ENCODE data around the gene IRF2.

Gene IRF2

GRCh38 chr4:184433258-184433892 is 41.0 kb downstream of the IRF2 start:
- DNase-seq (ENCODE audit: extremely low read depth in 1 of 2, low read depth in 1 of 2), result no peak

GRCh38 chr4:184432127-184432922 is 42.0 kb downstream of the IRF2 start:
- no peak for DNase-seq (ENCODE audit: extremely low read depth in 1 of 2, low read depth in 1 of 2)

- no peak for DNase-seq (ENCODE audit: extremely low read depth in 1 of 2, low read depth in 1 of 2)
Measured at GRCh38 chr4:184430163-184430562, 44.2 kb downstream of the IRF2 start.

GRCh38 chr4:184428787-184429186 is 45.6 kb downstream of the IRF2 start:
- DNase-seq (ENCODE audit: extremely low read depth in 1 of 2, low read depth in 1 of 2), result no peak

GRCh38 chr4:184427687-184428086 is 46.7 kb downstream of the IRF2 start:
- DNase-seq (ENCODE audit: extremely low read depth in 1 of 2, low read depth in 1 of 2), result no peak

- DNase-seq (ENCODE audit: extremely low read depth in 1 of 2, low read depth in 1 of 2), result no peak
Measured at GRCh38 chr4:184427093-184427492, 47.3 kb downstream of the IRF2 start.

- no peak for DNase-seq (ENCODE audit: extremely low read depth in 1 of 2, low read depth in 1 of 2)
Measured at GRCh38 chr4:184424993-184425758, 49.2 kb downstream of the IRF2 start.

- no peak for DNase-seq (ENCODE audit: extremely low read depth in 1 of 2, low read depth in 1 of 2)
Measured at GRCh38 chr4:184424279-184424678, 50.1 kb downstream of the IRF2 start.

GRCh38 chr4:184423003-184423686 is 51.2 kb downstream of the IRF2 start:
- DNase-seq (ENCODE audit: extremely low read depth in 1 of 2, low read depth in 1 of 2), result no peak

- no peak for DNase-seq (ENCODE audit: extremely low read depth in 1 of 2, low read depth in 1 of 2)
Measured at GRCh38 chr4:184422378-184422777, 52.0 kb downstream of the IRF2 start.

GRCh38 chr4:184421533-184422155 is 52.7 kb downstream of the IRF2 start:
- no peak for DNase-seq (ENCODE audit: extremely low read depth in 1 of 2, low read depth in 1 of 2)

- no peak for DNase-seq (ENCODE audit: extremely low read depth in 1 of 2, low read depth in 1 of 2)
Measured at GRCh38 chr4:184420881-184421416, 53.4 kb downstream of the IRF2 start.

- no peak for DNase-seq (ENCODE audit: extremely low read depth in 1 of 2, low read depth in 1 of 2)
Measured at GRCh38 chr4:184420402-184420801, 53.9 kb downstream of the IRF2 start.

- no peak for DNase-seq (ENCODE audit: extremely low read depth in 1 of 2, low read depth in 1 of 2)
Measured at GRCh38 chr4:184419976-184420375, 54.4 kb downstream of the IRF2 start.

GRCh38 chr4:184417802-184418511 is 56.4 kb downstream of the IRF2 start:
- DNase-seq (ENCODE audit: extremely low read depth in 1 of 2, low read depth in 1 of 2), result no peak

- no peak for DNase-seq (ENCODE audit: extremely low read depth in 1 of 2, low read depth in 1 of 2)
Measured at GRCh38 chr4:184416913-184417734, 57.2 kb downstream of the IRF2 start.

GRCh38 chr4:184415071-184415470 is 59.3 kb downstream of the IRF2 start:
- DNase-seq (ENCODE audit: extremely low read depth in 1 of 2, low read depth in 1 of 2), result no peak

GRCh38 chr4:184413261-184414046 is 60.9 kb downstream of the IRF2 start:
- DNase-seq (ENCODE audit: extremely low read depth in 1 of 2, low read depth in 1 of 2), result no peak

Data from activated CD8-positive, alpha-beta memory T cell treated with anti-CD3 and anti-CD28 coated beads for 1 hour (primary cell).